Nucleus accumbens (tissue), 56 donors: ENCODE data around the gene CSAD.

Source experiments
- DNase-seq, 56 donors: peaks; one replicate each; lab custom pipeline; 2025; lab: John Stamatoyannopoulos, UW

The CSAD gene

GRCh38 chr12:53200458-53201176 is 19.9 kb upstream of the CSAD start:
- DNase-seq = no peak

DNA sequence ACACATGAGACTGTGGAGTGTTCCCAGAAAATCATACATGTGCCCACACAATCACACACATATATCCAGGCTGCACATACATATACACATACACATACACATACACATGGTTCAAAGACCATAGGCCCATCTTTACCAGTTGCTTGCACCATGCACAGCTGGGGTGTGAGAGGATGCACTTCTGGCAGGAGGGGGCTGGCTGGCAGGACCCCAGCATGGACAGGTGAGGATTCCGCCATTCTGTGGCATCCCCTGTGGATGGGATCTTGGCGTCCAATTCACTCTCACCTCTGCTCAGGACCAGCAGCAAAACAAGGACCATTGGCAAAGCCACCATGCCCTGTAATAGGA is 19.4 kb upstream of the CSAD start:
- no peak for DNase-seq

DNA sequence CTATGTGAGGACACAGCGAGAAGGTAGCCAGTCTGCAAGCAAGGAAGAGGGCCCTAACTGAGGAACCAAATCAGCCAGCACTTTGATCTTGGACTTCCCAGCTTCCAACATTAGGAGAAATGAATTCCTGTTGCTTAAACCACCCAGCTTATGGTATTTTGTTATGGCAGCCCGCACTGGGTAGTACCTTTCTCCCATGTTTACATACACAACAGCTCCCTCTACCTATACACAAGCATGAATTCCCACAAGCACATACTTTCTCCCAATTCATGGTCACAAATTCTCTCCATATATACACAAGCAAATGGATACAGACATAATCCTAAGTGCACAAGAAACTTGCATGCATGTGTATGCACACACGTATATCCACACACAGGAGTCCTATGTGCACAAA is 19.0 kb upstream of the CSAD start:
- DNase-seq = no peak

DNA sequence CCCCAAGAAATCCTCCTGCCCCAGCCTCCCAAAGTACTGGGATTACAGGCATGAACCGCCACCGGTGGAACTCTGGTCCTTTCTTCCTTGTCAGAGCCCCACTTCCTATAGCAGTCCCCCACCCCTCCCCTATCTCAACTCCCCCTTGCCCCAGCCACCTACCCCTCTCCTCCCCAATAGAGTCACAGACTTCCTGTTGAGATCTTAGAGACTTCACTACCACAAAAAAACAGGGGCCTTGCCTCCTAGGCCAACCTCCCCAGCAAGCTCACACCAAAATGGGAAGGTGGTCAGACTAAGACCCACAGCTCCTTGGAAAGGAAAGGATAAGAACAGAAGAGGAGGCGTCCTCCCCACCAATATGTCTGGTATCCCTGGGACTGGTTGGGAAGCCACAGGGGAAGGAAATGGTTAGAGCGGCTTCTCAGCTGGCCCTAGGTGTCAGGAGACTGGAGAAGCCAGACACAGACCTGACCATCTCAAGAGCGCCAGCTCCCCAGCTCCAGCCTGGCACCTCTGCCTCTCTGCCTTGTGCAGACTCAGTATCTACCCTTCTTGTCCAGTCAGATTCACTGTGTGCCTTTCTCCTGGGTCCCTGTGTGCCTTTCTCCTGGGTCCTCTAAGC is 17.9 kb upstream of the CSAD start:
- no peak for DNase-seq

GRCh38 chr12:53197011-53197640 is 16.4 kb upstream of the CSAD start:
- DNase-seq = no peak

DNA sequence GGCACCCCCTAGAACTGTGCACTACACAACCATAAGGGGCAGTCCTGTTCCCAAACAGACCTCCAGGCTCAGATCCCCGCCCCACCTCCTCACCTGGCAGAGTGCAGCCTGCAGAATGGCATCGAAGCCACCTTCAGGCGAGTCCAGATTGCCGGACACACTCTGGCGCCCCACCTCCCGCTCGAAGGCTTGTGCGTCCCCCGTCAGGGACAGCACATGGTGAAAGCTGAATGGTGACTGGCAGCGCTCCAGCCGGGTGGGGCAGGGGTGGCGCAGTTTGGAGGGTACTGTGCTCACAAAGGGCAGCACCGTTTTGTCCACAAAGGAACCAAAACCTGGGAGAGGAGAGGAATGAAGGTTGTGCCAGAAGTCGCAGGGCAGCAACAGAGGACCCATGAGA is 15.8 kb upstream of the CSAD start:
- no peak for DNase-seq

- DNase-seq = no peak
Observed at GRCh38 chr12:53195516-53196420, 15.0 kb upstream of the CSAD start.

DNA sequence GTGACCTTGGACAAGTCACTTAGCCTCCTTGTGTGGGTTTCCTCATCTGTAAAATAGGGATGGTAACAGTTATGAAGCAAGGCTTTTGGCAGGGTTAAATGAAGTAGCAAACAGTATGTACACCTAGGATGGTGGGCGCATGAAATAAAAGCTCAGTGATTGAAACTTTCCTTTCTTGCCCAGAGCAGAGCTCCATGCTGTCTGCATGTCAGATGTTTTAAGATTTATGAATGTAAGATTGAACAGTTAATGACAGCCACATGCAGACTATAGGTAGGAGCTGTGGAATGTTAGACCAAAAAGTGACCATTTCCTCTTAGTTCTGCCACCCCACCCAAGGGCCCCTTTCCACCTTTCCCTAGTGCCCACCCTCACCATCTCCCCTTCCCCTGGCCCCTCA is 14.2 kb upstream of the CSAD start:
- no peak for DNase-seq

GRCh38 chr12:53193985-53194716 is 13.4 kb upstream of the CSAD start:
- no peak for DNase-seq

GRCh38 chr12:53193040-53193439 is 12.3 kb upstream of the CSAD start:
- DNase-seq = no peak

GRCh38 chr12:53192531-53193021 is 11.9 kb upstream of the CSAD start:
- no peak for DNase-seq

- DNase-seq = no peak
Observed at GRCh38 chr12:53191885-53192530, 11.3 kb upstream of the CSAD start.

GRCh38 chr12:53191096-53191884 is 10.6 kb upstream of the CSAD start:
- DNase-seq = no peak

DNA sequence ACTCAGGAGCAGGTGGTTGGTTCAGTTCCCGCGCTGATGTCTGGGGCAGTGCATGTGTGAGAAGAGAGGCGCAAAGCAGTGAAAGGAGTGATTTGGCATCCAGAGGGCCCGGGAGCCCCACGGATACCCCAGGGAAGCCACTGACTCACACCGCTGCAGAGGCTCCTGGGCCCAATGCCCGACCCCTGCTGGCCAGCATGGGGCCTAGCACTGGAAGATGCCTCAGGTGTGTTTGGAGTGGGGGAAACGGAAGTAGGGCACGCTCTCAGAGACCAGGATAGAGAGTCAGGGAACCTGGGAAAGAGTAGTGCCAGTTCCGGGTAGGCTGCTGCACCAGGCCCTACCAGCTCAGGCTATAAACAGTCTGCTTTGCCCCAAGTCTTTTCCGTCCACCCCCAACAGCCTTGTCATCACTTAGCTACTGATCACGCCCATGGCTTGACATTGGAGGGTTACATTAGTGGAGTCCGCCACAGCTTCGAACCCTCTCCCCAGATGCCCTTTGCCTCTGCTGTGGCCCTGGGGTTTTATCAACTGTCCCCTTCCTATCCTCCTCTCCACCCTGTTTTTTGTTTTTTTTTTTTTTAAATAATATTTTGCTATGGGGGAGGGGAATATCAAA is 9.5 kb upstream of the CSAD start:
- peak in 5 of 56 donors; percentile 8 to 37 (median 15) for DNase-seq

- no peak for DNase-seq
Observed at GRCh38 chr12:53187145-53187899, 6.6 kb upstream of the CSAD start.

DNA sequence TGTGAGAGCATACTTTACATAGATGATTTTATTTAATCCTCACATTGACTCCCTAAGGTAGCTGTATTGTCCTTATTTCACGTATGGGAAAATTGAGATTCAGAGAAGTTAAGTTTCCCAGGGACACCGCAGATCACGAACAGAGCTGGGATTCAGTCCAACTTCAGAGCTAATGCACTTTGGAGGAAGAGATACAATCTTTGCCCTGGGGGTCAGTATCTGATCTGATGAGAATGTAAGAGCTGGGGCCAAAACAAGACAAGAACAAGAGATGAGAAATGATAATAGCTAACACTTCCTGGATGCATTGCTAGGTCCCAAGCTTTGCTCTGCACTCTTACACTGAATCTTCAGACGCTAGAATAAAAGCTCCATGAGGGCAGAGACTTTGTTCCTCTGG is 6.0 kb upstream of the CSAD start:
- DNase-seq = no peak

GRCh38 chr12:53185582-53186153 is 4.9 kb upstream of the CSAD start:
- no peak for DNase-seq
